Endometrial microvascular endothelial cells (primary cell): ENCODE data around the gene GIPC1. TPM values are rescaled to one million over a fixed set of nuclear protein-coding genes. Genes with fewer than 3 reads are reported as not detected.
"Not testable (repeated sequence)": the region's sequence is repeated elsewhere in the genome, so short reads cannot be mapped to it uniquely, and the experiment has no call there.

Source experiments
- in situ Hi-C: cut with HindIII; loops from 2 replicates; pipeline ENCODE4 v1.10.0; 2017; ENCODE audit warnings: low sequenced_read_pairs, low pct_unique_long_range_greater_than_20kb; ENCODE audit errors: inconsistent ontology term
- total RNA-seq: library from RNA; depleted of rRNA; stranded (reverse); fragments of >200 nt; gene quantifications from one replicate; pipeline ENCODE4 v1.2.3, GENCODE V29; 2015; ENCODE audit errors: inconsistent ontology term

The GIPC1 gene, protein sequence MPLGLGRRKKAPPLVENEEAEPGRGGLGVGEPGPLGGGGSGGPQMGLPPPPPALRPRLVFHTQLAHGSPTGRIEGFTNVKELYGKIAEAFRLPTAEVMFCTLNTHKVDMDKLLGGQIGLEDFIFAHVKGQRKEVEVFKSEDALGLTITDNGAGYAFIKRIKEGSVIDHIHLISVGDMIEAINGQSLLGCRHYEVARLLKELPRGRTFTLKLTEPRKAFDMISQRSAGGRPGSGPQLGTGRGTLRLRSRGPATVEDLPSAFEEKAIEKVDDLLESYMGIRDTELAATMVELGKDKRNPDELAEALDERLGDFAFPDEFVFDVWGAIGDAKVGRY
- 152 TPM for total RNA-seq

DNA sequence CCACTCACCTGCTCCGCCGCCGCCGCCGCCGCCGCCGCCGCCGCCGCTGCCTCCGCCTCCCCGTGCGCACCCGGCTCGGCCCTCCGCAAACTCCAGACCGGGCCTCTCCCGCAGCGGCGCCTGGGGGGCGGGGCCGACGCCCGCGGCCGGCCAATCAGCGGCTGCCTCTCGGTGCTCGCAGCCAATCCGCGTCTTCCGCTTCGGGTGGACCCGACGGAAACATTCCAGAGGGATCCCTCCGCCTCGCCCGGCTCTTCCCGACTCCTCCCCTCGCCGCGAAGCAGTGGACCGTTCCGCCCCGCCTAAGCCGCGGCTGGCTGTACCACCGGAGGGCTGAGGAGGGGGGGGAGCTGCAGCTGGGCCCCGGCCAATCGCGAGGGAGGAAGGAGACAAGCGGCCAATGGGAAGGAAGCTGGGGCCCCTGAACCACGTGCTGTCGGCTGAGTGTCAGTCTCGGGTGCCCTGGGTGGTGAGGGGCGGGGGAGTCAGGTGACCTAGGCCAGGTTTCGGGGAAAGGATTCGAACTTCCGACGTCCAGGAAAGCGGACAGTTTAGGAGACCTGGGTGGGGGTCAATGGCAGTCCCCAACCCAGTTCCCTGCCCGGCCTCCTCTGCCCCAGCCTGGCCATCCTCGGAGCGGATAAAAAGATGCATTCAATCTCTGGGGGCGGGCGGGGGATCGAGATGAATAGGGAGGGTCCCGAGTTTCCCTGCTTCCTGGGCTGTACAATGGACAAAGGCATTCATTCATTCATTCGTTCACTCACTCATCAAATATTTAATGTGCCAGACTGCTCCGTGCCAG is at the start of gene GIPC1:
GIPC1 (minus strand) TSS at position 99 of the 805 bp plus-strand sequence. CDS start 13,151 bp downstream, outside the sequence.
- in situ Hi-C loops, result no loop called here

DNA sequence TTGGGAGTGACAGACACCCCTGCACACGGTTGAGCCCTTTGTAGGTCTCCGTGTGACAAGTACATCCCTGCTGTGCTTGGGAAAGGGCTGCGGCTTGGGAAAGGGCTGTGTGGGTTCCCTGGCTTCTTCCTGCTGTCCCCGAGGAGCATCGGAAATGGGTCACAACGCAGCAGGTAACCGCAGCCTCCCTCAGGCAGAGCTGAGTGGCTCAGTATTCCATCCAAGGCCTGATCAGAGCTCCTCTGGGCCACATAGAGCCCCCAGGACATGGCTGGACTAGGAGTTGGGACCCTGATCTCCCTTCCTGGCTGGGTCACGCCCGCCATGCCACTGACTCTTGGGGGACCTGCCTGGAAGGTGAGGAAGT is 49.8 kb upstream of the GIPC1 start:
- in situ Hi-C loops, result no loop called here

DNA sequence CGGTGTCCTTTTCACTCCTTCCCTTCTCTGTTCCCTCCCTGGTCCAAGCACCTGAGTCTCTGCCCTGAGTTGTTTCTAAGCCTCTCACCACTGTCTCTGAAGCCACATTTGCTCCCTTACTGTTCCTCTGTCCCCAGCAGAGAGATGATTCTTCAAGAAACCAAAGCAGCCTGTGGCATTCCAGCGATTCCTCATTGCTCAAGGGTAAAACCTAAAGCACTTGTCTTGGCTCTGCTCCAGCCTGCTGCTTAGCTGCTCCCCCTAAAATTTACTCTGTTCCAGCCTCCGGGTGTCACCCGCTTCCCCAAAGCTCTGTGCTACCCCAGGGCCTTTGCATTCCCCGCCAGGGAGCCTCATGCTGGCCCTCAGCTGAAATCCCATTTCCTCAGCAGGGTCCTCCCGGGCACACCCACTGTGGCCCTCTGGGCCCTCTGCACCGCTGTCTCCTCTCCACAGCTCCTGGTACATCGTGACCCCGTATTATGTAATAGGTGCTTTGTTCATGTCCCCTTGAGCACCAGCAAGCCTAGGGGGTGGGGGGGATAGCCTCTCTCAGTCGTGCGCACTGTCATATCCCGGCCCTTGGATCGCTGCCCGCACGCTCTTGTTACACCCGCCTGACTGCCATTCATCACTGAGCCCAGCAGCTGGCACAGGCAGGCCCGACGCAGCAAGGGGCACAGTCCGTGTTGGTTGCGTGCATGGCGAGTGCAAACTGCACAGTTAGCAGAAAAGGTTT is 49.2 kb upstream of the GIPC1 start:
- in situ Hi-C loops, result no loop called here

DNA sequence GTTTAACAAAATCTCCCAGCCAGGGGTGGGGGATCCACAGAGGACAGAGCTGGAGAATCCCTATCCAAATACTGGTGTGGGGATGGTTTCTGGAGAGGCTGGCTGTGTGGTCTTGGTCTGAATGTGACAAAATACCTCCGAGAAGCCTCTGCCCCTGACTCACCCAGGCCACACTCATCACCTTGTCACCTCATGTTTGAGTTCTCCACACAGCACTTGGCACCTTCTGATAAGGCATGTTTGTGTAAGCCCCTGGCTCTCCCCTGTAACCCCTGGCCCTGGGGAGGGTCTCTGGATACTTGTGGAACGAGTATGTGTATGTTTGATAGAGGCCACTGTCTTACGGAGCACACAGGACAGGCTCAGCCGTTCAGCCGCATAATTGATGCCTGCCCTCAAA is 48.1 kb upstream of the GIPC1 start:
- in situ Hi-C loops, result no loop called here

DNA sequence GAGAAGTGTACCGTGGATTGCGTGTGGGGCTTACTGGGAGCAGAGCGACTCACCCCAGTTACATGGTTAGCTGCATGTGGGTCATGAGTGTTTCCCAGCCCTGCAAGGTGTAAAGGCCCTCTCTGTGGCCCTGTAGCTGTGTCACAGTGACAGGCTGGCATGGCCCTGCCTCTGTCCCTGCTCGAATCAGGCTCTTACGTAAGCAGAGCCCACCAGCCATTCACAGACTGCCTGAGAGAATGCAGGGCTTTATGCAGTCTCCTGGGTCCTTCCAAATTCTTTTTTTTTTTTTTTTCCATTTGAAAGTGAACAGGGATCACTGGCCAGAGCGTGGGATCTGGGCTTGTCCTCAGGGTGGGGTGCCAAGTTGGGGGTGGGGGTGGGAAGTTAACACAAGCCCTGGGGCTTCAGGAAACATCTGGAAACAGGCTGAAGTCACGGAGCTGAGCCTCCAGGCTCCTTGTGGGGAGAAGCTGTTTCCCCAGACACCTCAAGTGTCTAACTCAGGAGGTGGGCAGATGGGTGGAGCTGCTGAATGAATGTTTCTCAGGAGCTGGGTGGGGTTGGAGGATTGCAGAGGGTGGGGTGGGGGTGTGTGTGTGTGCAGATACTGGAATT is 46.9 kb upstream of the GIPC1 start:
- in situ Hi-C loops, result no loop called here

DNA sequence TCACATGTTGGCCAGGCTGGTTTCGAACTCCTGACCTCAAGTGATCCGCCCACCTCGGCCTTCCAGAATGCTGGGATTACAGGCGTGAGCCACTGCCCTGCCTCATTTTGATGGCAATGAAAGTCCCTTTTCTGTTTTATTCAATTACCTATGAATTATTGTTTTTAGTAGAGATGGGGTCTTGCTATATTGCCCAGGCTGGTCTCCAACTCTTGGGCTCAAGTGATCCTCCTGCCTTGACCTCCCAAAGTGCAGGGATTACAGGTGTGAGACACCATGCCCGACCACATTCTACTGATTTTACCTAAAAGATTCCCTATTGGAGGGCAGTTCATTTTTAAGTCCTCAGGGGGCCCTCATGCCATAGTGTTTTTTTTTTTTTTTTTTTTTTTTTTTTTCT is 46.1 kb upstream of the GIPC1 start:
- in situ Hi-C loops, result not testable (repeated sequence)

DNA sequence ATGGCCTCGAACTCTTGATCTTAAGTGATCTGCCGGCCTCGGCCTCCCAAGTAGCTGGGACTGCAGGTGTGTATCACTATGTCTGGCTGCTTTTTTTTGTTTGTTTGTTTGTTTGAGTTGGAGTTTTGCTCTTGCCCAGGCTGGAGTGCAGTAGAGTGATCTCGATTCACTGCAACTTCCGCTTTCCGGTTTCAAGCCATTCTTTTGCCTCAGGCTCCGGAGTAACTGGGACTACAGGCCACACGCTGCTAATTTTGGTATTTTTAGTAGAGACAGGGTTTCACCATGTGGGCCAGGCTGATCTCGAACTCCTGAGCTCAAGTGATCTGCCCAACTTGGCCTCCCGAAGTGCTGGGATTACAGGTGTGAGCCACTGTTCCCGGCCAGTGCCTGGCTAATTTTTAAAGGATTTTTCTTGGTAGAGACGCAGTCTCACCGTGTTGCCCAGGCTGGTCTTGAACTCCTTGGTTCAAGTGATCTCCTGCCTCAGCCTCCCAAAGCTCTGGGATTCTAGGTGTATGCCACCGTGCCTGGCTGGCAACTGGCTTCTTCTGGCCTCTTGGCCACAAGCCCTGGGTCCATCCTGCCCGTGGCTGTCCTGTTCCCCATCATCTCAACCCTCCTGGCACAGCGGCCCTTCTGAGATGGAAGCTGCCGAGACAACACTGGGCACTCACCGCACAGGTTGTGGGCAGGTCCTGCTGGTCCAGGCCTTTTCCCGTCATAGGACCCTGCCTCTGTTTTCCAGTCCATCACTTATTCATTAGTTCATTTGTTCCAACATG is 45.0 kb upstream of the GIPC1 start:
- in situ Hi-C loops, result no loop called here

DNA sequence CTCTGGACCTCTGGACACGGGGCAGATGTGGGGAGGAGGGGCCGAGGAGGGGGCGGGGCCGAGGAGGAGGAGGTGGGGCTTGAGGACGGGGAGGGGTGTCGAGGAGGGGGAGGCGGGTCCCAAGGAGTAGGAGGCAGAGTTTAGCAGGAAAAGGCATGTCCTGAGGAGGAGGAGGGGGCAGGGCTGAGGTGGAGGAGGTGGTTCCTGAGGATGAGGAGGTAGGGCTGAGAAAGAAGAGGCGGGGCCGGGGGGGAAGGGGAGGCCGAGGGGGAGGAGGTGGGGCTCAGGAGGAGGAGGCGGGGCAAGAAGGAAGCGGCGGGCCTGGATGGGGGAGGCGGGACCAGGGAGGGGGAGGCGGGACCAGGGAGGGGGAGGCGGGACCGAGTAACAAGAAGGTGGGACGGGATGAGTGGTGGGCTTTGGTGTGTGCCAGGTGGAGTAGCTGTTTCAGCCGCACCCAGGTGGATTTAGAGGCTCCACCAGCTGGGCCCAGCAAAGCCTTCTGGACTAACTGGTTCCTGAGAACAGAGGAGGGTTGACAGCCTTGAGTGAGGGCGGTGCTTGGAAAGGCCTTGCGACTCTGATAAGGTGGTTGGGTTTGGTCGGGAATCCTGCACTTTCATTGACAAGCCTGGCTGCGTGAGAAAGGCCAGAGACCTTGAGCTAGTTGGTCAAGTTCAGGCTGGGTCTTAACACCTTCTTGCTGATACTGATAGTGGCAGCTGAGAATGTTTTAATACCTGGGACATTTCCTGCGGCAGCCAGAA is 41.2 kb upstream of the GIPC1 start:
- in situ Hi-C loops, result no loop called here

DNA sequence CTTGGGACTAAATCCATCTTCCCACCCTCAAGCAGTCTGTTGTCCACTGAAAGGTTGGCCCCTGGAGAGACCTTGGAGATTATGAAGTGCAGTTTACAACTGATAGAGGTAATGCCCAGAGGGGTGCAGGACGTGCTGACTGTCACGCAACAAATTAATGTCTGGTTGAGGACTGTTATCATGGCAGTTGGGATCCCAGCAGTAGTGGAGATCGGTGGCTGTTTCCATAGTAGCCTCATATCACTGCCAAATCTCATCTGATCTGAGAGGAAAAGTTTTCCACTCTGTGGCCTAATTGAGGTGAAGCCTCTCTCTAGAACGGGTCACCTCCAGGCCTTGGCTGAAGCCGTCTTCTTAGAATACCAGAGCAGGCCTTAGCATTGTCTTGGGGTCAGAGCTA is 37.5 kb upstream of the GIPC1 start:
- in situ Hi-C loops, result no loop called here

DNA sequence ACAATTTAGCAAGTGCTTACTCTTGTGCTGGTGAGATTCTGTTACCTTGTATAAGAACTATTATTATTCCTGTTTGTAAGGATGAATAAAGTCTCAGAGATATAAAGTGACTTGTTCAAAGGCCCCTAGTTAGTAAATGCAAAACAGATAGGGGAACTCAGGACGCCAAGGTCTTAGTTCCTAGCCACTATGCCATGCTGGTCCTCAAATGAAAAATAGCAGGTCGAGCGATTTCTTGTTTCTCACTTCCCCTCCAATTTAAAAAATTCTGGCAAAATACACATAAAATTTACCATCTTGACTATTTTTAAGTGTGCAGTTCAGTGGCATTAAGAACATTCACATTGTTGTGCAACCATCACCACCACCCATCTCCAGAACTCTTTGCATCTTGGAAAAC is 34.6 kb upstream of the GIPC1 start:
- in situ Hi-C loops, result no loop called here

DNA sequence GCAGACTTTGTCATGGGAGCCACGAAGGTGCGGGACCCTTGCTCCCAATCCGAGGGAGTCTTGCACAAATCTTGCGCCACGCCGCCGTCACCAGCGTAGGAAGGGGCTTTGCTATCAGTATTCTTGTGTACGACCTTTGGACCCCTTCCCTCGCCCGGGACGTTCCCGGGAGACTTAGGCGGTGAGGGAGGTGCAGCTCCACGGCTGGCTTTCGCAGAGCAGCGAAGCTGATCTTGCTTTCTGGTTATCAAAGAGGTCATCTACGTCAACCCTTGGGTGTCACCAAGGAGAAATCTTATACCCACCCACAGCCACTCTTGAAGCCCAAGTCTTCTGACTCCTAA is 34.0 kb upstream of the GIPC1 start:
- in situ Hi-C loops, result no loop called here

DNA sequence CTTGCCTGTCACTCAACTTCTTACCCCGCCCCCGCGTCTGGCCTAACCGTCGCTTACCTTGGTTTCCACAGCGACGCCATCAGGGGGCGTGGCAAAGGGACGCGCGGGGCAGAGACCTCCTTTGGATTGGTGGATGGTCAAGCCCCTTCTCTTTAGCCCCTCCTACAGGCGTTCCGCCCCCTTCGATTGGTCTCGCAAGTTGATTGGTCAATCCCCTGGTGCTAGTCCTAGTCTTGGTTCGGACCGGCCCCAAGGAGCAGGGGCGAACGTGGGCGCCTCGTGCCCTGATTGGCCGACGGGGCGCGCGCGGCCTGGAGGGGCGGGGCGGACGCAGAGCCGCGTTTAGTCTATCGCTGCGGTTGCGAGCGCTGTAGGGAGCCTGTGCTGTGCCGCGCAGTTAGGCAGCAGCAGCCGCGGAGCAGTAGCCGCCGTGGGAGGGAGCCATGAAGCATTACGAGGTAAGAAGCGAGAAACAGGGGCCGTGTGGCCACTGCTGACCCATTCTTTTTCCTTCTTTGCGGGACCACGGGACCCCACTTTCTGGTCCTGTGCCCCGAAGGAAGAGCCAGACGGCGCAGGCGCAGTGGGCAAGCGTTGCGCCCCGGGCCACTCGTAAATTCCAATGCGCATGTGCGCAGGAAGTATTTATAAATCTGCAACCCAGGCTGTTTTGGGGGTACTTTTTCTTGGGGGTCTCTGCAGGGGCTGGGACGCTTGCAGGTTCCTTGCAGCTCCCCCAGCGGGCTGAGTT is 33.5 kb upstream of the GIPC1 start, which contains the start of gene TECR:
TECR (plus strand) TSS at position 341 of the 751 bp plus-strand sequence; CDS start at position 444, 103 bp downstream.
- in situ Hi-C loops, result no loop called here

DNA sequence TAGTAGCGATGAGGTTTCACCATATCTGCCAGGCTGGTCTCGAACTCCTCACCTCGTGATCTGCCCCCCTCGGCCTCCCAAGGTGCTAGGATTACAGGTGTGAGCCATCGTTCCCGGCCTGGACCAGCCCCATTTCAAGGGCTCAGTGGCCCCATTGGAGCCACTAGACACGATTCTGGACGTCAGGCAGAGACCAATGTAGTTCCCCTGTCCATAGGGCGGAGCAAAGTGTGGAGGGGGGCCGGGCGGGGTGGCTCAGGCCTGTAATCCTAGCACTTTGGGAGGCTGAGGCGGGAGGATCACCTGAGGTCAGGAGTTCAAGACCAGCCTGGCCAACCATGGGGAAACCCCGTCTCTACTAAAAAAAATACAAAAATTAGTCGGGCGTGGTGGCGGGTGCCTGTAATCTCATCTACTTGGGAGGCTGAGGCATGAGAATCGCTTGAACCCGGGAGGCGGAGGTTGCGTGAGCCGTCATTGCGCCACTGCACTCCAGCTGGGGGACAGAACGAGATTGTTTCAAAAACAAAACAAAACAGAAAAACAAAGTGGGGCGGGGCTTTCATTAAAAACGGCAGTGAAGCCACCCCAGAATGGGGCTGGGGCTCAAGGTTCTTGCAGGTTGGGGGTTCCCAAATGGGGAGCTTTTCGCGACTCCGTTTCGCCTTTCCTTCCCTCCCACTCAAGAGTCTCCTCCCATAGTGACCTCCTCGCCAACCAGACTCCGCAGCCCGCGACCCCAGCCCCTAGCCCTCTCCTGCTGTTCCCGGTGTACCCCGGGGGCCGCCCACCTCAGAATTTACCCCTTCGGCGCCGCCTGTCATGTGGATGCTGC is 32.7 kb upstream of the GIPC1 start:
- in situ Hi-C loops, result no loop called here

DNA sequence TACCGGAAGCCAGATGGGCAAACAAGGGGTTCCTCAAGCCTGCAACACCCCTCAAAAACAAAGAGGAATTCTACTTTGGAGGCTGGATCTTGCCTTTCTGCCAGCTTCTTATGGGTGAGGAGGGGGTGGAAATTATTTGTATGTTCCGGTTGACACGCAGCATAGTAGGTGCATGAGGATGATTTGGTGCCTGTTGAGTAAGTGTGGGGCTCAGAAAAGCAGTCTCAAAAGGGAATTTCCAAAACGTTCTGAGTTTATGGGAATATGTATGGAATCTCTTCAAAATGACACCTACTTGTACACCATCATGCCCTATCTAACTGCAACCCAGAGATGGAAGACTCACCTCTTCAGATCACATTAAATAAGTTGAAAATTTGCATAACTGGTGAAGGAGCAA is 30.5 kb upstream of the GIPC1 start:
- in situ Hi-C loops, result no loop called here

DNA sequence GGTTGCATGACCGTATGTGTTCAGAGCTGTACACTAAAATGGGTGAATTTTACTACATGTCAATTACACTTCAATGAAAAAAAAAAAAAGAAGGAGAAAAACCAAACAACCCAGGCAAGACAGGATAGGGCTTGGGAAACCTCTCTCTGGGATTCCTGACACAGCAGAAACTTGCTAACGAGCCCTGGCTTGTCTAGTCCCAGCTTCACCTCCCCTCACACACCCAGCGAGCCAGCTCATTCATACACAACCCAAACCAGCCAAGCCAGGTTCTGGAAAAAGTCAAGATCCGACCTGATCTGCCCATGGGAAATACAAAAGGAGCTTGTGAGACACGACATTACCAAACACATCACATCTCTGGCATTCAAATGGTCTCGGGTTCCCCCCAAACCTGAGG is 29.8 kb upstream of the GIPC1 start:
- in situ Hi-C loops, result no loop called here

DNA sequence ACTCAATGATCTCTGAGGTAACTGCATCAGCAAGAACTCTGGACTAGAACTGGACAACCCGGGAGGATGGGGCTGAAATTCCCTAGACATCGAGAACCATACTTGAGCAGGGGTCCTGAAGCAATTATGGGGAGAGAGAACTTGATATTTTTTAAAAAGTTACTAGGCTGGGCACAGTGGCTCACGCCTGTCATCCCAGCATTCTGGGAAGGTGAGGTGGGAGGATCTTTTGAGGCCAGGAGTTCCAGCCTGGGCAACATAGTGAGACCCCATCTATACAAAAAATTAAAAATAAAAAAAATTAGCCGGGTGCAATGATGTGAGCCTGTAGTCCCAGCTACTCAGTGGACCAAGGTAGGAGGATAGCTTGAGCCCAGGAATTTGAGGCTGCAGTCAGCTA is 24.6 kb upstream of the GIPC1 start:
- in situ Hi-C loops, result no loop called here
